Frontal cortex (tissue), 4 donors: ENCODE results near the gene TBC1D30. TPM values are rescaled to one million over a fixed set of nuclear protein-coding genes. Genes with fewer than 3 reads are reported as not detected.
"Not testable (repeated sequence)": the region's sequence is repeated elsewhere in the genome, so short reads cannot be mapped to it uniquely, and the experiment has no call there.

Experiments
- DNase-seq, 2 donors: peaks; one replicate each; pipeline ENCODE4 v3.0.0; 2012; ENCODE audit warnings: low spot score in 2 of 2
- FAIRE-seq: peaks from 2 replicates; lab custom pipeline; 2012; peaks lifted over from hg19 to GRCh38; lab: Jason Lieb, UNC
- total RNA-seq: library from RNA; depleted of rRNA; stranded (reverse); fragments of >200 nt; gene quantifications from one replicate; pipeline ENCODE4 v1.2.3, GENCODE V29; 2014
- donor health status: control.
- donor health status: control.
- donor health status: control.

Gene TBC1D30
- total RNA-seq, 1 donor from 2014 or later, result 59.1 TPM

DNA sequence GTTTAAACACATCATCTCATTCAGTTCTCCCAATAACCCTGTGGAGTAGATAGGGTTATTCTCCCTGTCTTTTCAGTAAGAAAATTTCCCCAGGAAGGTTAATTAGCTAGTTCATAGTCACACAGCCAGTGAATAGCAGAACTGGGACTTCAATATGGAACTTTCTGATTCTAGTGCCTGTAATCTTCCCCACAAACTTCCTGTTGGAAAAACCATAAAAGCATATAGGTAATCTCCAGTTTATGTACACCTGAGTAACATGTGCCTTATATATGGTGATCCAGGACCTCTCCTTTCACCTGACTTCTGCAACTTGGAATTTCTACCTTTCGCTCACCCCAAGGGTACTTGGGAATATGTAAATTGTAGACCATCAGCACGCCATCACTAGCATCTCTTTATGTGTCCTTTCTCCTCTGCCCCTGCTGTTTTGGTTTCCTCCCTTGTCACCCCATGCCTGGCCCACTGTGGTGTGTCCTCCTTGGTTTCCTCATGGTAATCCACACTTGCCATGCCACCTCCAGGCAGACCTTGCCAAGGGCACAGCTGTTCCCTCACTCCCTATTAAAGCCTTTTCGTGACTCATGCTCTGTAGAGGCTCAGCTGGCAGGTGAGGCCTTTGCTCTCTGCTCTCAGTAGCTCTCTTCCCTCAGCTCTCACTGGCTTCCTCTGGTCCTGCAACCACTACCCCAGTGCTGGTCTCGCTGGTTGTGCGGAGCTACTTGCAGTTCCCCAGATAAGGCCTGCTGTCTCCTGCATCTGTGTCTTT, 16.7 kb downstream of the TBC1D30 start:
- FAIRE-seq (no peak), DNase-seq (no peak)

DNA sequence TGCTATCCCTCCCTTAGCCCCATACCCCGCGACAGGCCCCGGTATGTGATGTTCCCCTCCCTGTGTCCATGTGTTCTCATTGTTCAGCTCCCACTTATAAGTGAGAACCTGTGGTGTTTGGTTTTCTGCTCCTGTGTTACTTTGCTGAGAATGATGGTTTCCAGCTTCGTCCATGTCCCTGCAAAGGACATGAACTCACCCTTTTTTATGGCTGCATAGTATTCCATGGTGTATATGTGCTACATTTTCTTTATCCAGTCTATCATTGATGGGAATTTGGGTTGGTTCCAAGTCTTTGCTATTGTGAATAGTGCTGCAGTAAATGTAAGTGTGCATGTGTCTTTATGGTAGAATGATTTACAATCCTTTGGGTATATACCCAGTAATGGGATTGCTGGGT, 24.0 kb downstream of the TBC1D30 start:
- DNase-seq, FAIRE-seq: not testable (repeated sequence)

DNA sequence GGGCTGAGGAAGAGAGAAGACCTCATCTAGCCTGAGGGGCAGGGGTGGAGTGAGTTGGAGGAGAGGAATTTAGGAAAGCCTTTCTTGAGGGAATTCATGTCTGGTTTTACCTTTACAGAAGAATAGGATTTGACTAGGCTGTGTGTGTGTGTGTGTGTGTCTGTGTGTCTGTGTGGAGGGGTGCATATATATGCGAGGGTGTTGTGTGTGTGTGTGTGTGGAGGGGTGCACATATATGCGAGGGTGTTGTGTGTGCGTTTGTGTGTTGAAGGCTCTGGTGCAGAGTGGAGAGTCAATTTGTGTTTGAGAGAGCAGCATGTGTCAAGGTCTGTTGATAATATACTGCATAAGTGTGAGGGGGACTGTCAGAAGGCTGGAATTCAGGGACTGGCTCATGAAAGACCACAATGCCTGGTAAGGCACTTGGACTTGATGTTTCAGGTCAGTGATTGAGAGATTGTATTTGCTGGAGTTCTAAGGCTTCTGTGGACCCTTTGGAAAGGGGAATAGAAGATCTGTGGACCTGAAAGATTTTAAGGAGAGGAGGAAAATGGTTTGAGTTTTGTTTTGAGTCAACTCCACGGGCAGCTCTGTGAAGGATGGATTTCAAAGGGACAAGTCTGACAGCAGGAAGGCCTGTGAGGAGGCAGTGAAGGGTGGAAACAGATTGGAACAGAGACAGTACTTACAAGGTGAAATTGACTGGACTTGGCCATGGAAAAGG, 34.6 kb downstream of the TBC1D30 start:
- FAIRE-seq (no peak), DNase-seq (no peak)

DNA sequence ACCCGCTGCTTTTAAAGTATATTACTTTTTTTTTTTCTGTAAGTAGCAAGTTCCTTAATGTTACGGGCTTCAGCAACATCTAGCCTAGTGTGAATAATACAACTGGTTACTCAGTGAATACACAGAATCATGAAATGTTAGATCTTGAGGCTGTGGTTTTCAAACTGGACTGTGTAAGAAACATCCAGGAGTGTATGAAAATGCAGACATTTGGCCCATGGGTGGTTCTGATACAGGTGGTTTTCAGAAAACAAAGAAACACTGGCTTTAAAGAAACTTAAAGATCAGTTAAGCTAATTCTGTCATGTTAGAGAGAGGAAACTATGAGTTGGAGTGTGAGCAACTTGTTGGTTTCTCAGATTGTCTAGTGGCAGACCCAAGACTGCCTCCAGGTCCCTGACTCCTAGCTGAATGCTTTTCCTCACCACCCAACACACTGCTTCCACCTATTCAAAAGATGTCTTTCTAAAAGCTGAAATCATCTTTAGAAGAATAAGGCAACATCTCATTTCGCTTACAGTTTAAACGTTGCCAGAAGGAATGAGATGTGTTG, 36.1 kb downstream of the TBC1D30 start:
- FAIRE-seq (no peak), DNase-seq (no peak)

DNA sequence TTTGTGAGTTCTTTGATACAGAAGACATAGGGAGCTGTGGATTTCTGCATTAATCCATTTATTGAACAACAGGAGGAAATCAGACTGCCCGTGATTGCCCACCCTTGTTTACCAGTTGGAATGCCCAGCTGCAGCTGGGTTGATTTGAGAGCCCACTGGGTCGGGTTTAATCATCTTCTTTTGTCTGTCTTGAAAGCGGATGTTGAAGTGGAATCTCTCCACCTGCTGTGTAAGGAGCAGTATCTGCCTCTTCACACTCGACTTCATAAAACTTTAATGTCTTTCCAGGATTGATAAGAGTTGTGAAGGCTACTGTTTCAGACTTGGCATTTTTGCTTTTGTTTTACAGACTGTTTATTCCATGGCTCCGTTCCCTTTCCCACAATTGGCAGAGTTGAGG, 39.9 kb downstream of the TBC1D30 start:
- no peak for FAIRE-seq
- no peak for DNase-seq

DNA sequence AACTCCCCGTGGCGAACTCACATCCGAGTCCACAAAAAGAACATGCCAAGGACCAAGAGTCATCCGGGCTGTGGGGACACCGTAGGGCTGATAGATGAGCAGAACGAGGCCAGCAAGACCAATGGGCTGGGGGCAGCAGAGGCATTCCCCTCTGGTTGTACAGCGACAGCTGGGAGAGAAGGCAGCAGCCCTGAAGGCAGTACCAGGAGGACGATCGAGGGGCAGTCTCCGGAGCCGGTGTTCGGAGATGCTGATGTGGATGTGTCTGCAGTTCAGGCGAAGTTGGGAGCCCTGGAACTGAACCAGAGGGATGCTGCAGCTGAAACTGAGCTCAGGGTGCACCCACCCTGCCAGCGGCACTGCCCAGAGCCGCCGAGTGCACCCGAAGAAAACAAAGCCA, 50.7 kb downstream of the TBC1D30 start:
- no peak for DNase-seq

DNA sequence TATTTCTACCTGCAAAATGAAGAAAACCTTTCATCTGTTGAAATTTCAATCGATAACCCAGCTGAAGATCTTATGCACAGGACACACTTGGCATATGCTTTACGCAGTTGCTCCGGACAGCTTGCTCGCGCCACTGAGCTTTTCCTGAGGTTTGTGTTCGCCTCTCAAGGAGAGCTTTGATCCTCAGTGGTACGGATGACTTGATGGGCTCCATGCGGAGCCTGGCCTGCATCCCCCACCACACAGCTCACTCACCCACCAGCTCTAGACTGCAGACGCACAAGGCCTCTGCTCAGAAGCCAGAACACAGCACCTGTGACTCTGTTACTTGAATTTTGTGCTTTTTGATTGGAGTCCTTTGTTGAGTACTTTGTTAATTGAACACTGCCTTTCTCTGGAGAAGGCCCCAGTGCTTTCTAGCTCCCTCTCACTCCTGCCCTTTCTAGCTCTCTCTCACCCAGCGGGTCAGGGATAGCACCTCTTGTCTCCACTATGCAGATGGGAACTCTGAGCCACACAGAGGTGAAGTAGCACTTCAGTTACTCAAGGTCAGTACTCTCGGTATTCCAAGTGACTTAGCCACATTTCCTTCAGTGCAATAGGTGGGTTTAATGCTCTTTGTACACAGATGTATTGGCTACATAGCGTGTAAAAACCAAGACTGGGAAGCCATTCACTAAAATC, 52.1 kb downstream of the TBC1D30 start:
- DNase-seq (no peak), FAIRE-seq (no peak)

More for the DNA sequence above, 50.7 kb downstream of the TBC1D30 start:
- no peak for FAIRE-seq

DNA sequence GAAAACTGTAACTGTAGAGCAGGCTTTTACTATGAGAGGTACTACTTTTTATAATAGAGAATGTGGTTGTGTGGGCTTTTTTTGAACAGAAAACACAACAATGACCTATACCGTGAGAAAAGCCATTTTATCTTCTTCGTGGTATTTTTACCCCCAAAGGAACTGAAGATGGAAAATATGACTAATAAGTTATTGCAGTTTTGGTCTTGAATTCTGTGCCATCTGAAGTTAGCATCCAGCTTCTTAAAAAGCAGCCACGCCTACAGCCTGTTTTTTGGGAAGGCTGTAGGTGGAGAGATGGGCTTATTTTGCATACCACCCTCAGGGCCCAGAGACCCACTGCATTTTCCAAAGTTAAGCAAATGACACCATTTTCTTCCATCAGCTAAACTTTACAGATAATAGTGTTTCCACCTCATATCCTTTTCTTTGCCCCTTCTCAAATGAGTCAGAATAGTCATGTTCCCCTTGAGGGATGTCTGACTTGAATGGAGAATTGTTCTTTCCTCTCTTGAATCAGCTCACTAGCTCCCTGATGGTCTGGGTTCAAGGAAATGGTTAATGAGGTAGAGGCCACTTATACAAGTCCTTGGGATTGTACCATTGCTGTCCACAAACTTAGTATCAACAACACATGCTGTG, 53.0 kb downstream of the TBC1D30 start:
- FAIRE-seq, result no peak
- DNase-seq, result no peak

DNA sequence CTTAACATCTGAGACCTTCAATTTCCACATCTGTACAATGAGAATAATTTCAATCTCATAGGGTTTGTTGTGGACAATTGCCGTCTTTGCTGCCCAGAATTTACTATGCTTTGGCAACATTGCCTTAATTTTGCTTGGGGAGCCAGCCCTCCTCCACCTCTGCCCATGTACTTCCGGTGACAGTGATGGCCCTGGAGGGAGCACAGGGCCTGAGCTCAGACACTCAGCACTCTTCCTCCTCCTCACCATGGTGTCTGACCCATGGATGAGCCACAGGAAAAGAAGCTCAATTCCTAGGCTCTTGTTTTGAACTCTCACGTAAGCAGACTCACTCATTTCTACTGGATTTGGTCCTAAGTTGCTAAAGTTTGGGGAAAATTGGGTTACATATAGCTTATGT, 58.2 kb downstream of the TBC1D30 start:
- DNase-seq (no peak), FAIRE-seq (no peak)

DNA sequence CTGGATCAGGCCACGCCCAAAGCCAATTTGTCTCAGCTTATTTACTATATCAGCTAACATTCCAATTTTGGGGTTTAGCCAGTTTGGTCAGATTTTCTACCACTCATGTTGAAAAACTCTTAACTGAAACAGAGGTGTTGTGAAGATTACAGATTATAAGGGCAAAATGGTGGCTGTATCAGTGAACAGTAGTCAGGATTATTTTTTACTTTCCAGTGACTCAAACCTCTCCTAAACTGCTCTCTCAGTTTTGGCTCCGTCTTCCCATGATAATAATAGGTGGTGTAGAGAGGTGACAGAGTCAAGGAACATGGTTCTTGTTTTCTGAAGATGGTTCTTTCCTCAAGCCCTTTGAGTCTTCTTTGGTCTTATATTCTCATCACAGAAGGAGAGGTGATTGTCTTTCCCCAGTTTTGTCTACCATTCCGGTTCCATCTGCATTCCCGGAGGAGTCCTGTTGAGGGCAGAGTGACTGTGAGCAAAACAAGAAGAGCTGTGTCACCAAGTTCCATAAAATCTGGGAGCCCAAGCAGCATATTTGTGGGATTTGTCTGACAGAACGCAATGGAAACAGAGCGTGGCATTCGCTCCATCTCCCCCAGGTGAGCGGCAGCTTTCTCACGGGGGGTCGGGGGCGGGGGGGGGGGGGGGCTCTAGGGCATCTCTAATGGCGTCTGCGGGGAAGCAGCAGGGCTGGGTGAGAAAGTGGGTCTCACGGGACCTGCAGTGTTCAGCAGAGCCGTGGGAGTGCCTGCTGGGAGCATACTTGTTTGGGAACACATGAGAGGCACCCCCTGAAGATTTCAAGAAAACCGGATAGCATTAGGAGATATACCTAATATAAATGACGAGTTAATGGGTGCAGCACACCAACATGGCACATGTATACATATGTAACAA, 59.1 kb downstream of the TBC1D30 start:
- no peak for FAIRE-seq

DNA sequence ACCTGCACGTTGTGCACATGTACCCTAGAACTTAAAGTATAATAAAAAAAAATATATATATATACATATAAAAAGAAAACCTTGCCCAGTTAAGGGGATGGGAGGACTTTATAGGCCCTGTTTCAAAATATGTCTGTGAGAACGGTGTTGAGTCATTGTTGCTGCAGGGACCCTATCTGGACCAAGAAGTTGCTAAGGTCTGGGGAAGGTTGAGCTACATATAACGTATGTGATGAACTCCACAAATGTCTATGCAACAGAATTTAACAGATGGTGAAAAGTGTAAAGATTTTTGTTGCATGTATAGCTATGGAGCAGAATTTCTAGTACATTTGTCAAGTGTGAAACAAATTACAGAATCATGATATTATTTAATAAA, 59.7 kb downstream of the TBC1D30 start:
- DNase-seq (no peak), FAIRE-seq (no peak)

More for the DNA sequence above, 59.1 kb downstream of the TBC1D30 start:
- peak in 1 of 2 donors; percentile 14 for DNase-seq

DNA sequence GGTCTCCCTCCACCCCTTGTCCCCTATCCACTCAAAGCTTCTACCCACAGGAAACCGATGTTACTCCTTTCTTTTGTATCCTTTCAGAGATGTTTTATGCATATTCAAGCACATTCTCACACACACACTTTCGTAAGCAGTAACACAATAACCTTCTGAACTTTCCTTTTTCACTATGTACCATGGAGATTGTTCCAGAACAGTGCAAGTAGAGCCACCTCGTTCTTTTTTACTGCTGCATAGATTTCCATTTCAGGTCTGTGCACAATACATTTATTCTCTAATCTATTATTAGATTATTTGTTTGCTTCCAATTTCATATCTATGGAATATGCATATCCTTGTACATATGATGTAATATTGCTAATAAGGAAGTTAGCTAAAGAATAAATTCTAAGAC, 60.3 kb downstream of the TBC1D30 start:
- DNase-seq (no peak), FAIRE-seq (no peak)

DNA sequence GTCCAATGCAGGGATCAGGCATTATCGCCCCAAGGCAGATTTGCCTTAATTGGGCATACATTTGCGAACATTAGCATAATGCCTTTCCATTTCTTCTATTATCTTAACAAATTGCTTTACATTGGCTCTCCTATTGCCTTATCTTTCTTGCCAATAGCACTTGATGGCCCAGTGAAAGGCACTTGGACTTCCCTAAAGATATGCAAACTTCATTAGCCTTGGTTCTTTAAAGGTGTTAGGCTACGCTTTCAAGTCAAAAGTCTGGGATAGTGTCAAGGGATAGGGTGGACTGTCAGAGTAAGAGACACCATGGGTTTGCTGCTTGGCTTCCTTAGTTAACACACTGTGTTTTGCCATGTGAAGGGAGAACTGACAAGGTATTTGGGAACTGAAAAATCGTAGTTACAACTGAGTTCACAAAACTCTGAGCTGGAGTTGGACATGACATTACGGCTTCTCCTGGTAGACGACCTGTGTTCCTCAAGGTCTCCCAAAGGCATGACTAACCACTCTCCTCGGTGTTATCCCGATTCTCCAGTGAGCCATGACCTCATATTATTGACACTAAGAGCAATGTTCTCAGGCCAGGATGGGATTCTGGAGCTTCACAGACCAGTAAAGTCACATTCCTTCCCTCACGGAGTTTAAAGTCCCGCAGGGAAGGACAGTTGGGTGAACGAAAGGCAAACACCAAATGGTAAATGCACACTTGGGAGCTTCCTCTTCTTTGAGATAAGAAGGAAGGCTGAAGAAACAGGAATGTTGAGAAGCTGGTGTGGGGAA, 65.2 kb downstream of the TBC1D30 start:
- DNase-seq (no peak), FAIRE-seq (no peak)

DNA sequence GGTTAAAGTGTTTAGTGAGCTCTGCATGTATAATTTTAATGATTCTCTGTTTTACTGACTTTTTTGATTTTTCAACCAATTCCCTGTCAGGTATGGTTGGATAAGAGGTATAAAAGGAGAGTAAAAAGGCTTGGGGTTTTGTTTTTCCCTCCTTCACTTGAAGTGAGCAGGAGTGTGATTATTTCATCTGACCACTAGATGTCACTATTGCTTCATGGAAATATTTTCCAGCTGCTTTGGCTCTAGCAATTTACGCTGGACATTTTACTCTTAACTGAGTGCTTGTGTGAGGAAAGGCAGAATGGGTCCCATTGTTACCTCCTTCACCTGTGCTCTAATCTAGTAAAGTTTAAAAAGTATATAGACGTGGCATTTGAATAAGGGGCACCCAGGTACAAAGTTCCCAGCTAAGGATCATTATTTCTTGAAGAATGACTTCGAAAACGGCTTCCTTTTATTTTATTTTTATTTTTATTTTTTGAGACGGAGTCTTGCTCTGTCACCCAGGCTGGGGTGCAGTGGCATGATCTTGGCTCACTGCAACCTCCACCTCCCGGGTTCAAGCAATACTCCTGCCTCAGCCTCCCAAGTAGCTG, 66.5 kb downstream of the TBC1D30 start:
- FAIRE-seq, result peak; percentile 47
- DNase-seq, result peak; percentile 16 to 48

DNA sequence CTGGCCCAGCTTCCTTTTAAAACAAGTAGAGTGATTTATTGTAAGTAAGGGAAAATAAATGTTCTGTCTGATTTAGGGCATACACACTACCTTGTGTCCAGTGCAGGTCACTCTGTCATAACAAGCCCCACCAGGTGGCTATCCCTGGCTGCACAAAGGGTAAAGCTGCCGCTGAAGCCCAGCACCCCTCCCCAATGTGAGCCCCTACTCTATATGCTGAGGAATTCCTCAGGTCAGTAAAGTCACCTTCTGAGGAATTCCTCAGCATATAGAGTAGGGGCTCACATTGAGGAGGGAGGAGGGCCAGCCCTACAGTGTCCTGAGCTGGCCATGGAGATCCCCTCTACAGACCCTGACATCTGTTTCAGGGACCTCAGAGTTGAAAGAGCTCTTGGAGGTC, 67.2 kb downstream of the TBC1D30 start:
- no peak for FAIRE-seq
- DNase-seq, result no peak

DNA sequence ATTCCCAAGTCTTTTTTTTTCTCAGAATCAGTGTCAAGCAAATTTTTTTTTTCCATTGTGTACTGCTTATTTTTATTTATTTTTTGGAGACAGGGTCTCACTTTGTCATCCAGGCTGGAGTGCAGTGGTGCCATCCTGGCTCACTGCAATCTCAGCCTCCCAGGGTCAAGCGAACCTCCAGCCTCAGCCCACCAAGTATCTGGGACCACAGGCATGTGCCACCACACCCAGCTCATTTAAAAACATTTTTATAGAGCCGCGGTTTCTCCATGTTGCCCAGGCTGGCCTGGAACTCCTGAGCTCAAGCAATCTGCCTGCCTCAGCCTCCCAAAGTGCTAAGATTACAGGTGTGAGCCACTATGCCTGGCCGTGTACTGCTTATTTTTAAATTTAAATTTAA, 68.1 kb downstream of the TBC1D30 start:
- FAIRE-seq, result no peak
- no peak for DNase-seq

DNA sequence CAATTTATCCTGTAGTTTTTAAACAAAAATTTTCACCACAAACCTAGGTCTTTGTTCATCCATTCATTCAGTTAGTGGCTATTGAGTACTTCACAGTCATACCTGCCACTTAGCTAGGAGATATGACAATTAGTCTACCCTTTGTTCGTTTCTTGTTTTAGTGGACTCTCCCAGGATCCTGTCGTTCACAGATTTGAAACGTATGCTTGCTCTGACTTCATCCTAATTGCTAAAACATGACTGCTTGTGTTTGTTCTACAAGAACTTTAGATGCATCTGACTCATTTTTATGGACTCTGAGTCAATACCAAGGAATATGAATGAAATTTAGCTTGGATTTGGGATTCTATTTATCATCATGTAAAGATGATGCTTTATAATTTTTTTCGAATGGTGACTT, 69.5 kb downstream of the TBC1D30 start:
- DNase-seq, result no peak
- FAIRE-seq, result no peak
